Psoas muscle (tissue), 8 donors: ENCODE data around the gene BICDL2. TPM values are rescaled to one million over a fixed set of nuclear protein-coding genes. Genes with fewer than 3 reads are reported as not detected.

Source experiments
- ATAC-seq, 4 donors: fragments of 200-7000 bp; cut with Tn5 transposase; one replicate each; pipeline ENCODE4 v1.9.1; 2020; ENCODE audit warnings: moderate library complexity in 3 of 4, mild to moderate bottlenecking in 2 of 4
- DNase-seq, 2 donors: peaks; one replicate each; pipeline ENCODE4 v3.0.0-alpha.2; 2020
- H3K27ac ChIP-seq: fragments of 200-600 bp; one replicate; pipeline ENCODE4 v1.8.0; 2022
- H3K27me3 ChIP-seq, 3 donors: fragments of 200-600 bp in 1 of 3; one replicate each; pipeline versions ENCODE4 v1.6.1 to v1.8.0; 2013 to 2022; ENCODE audit warnings: low read length in 2 of 3, mild to moderate bottlenecking in 2 of 3, moderate library complexity in 1 of 3; ENCODE audit not compliant: insufficient read depth in 3 of 3
- H3K36me3 ChIP-seq, 2 donors: fragments of 200-600 bp in 1 of 2; one replicate each; pipeline versions ENCODE4 v1.6.1 to v1.8.0; 2013 to 2022; ENCODE audit warnings: low read depth in 1 of 2, mild to moderate bottlenecking in 1 of 2, moderate library complexity in 1 of 2; ENCODE audit not compliant: insufficient read depth in 1 of 2
- H3K4me1 ChIP-seq: fragments of 200-600 bp; one replicate; pipeline ENCODE4 v1.8.0; 2022
- H3K4me3 ChIP-seq: fragments of 200-600 bp; one replicate; pipeline ENCODE4 v1.8.0; 2022; ENCODE audit warnings: mild to moderate bottlenecking
- H3K9me3 ChIP-seq: fragments of 200-600 bp; one replicate; pipeline ENCODE4 v1.8.0; 2022
- WGBS, 3 donors: extraction: QIAGEN DNeasy Blood & Tissue Kit; methylation state at CpG; one replicate each; pipeline versions ENCODE4 v1.1.6 to v1.1.7; 2013; 5-methylcytosine and 5-hydroxymethylcytosine counted together
- intact Hi-C, 2 donors: fragments of 100-400 bp; cut with DNase I; formaldehyde crosslinking; loops; one replicate each; pipeline versions ENCODE4 v1.11.0 to v1.14.2; 2022
- polyA plus RNA-seq, 3 donors: library from polyadenylated mRNA; stranded (reverse); fragments of 200-250 nt; gene quantifications; one replicate each; pipeline ENCODE4 v1.2.3, GENCODE V29; 2013
- total RNA-seq, 4 donors: library from RNA; stranded (reverse); fragmentation: NEBNext Ultra II Directional in 2 of 4; extraction: Animal tissue kit (Norgen Biotek cat#: 25700) in 2 of 4; gene quantifications; one replicate each; pipeline versions ENCODE4 v1.2.1 to v1.2.4, GENCODE V29; 2021 to 2023
- TF ChIP-seq, protein P1 (sequence below): fragments of 200-600 bp; IDR thresholded peaks from one replicate; pipeline ENCODE4 v1.8.0; 2022; ENCODE audit warnings: antibody characterized with exemption
- donor health status: healthy with polysubstance abuse.
- donor health status: DM: no; HTN: no; CAD: no; lungs with moderate emphysema.
- donor health status: Bipolar disorder and iron deficiency.
- donor health status: healthy.
- donor health status: DM: yes; HTN: yes; CAD: no.
- donor health status: DM: no; HTN: no; CAD: no.
- donor health status: DM: no; HTN: no; CAD: no.
- donor health status: DM: yes; HTN: yes; CAD: no.

Gene BICDL2
- total and polyA plus RNA-seq, 7 donors, result 0.01 to 0.18 TPM; not detected in 5

DNA sequence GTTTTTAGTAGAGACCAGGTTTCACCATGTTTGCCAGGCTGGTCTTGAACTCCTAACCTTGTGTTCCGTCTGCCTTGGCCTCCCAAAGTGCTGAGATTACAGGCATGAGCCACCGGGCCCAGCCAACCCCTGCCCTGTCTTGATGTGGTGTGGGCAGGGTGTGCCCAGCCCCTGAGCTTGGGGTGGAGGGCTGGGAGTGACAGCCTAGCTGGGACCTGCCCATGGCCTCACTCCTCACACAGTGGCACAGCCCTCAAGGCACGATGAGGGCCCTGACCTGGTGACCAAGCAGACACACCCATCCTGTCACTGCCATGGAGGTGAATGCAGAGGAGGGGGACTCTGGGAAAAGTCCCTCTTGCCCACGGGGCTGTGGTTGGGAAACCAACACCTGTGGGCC is 31.7 kb upstream of the BICDL2 start:
- intact Hi-C loops, result no loop called here
- Histone ChIP-seq H3K4me3 (peak overlapping the region; percentile 73), H3K36me3 (peaks cover 0 to 13% of the 10 kb centered on the region in 2 donors), H3K27ac (no peak overlapping the region), H3K4me1 (peaks cover 20% of the 10 kb centered on the region), H3K9me3 (no peaks in the 10 kb centered on the region), H3K27me3 (no peaks in the 10 kb centered on the region)
- ATAC-seq (no peak), DNase-seq (no peak)
- TF ChIP-seq, protein P1, sequence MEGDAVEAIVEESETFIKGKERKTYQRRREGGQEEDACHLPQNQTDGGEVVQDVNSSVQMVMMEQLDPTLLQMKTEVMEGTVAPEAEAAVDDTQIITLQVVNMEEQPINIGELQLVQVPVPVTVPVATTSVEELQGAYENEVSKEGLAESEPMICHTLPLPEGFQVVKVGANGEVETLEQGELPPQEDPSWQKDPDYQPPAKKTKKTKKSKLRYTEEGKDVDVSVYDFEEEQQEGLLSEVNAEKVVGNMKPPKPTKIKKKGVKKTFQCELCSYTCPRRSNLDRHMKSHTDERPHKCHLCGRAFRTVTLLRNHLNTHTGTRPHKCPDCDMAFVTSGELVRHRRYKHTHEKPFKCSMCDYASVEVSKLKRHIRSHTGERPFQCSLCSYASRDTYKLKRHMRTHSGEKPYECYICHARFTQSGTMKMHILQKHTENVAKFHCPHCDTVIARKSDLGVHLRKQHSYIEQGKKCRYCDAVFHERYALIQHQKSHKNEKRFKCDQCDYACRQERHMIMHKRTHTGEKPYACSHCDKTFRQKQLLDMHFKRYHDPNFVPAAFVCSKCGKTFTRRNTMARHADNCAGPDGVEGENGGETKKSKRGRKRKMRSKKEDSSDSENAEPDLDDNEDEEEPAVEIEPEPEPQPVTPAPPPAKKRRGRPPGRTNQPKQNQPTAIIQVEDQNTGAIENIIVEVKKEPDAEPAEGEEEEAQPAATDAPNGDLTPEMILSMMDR, result no peak
- WGBS, 3 donors, result 50 to 74% (median 52%) methylated on average over 4 of the region's 4 CpGs

DNA sequence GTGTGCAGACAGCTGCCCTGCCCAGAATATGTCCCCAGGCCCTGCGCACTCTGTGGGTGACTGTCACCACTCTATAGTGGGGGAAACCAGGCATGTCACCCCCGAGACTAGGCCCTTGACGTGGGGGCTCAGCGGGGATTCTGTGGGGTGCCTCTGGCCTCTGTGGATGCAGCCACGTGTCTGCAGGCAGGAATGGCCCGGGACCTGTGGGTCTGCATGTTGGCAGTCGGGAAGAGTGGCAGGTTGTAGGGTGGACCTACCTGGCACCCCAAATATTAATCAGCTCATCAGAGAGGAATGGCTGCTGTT is 29.6 kb upstream of the BICDL2 start:
- TF ChIP-seq, protein P1, result no peak
- peaks cover 29% of the 10 kb centered on the region for H3K4me1 ChIP-seq
- no peaks in the 10 kb centered on the region for H3K9me3 ChIP-seq
- DNase-seq, result no peak
- H3K27ac ChIP-seq, result peak overlapping the region; percentile 78
- H3K4me3 ChIP-seq, result peak overlapping the region; percentile 73
- no peak for ATAC-seq
- H3K36me3 ChIP-seq, result peaks cover 0 to 13% of the 10 kb centered on the region in 2 donors
- 42 to 58% (median 44%) methylated on average over 7 of the region's 7 CpGs for WGBS, 3 donors
- intact Hi-C loops, result no loop called here
- no peaks in the 10 kb centered on the region for H3K27me3 ChIP-seq

DNA sequence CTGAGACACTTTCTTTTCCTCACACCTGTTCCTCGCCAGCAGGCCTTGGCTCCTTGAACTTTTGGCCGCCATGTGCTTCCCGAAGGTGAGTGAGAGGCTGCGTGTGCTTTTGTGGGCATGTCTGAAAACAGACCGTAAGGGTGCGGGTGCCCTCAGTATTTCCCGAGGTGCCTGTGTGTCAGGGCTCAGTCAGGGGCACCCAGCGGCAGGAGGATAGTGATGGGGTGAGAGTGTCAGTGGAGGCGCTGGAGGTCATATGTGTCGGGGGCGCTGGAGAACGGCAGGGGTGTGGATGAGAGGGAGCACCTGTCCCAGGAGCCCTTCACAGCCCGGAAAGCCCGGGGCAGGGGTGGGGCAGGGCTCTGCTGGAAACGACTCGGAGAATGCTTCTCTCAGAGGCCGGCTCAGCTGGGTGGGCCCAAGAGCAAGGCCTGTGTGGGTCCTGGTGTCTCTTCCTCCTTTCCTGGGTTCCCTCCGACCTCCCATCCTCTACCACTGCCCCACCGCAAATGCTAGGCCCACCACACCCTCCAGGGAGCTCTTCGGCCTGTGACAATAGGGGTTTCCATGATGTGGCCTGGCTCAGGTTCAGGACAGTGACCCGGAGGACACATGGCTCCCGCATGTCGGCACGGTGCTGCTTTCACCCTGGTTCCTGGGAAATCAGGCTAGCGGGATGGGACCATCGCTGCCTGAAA is 29.1 kb upstream of the BICDL2 start:
- H3K4me3 ChIP-seq, result peak overlapping the region; percentile 73
- TF ChIP-seq, protein P1, result no peak
- H3K4me1 ChIP-seq, result peaks cover 34% of the 10 kb centered on the region
- 15 to 37% (median 20%) methylated on average over 22 to 26 of the region's 26 CpGs for WGBS, 3 donors
- H3K9me3 ChIP-seq, result no peaks in the 10 kb centered on the region
- DNase-seq (no peak), ATAC-seq (peak in 2 of 4 donors; percentile 18 to 35)
- peaks cover 0 to 13% of the 10 kb centered on the region in 2 donors for H3K36me3 ChIP-seq
- intact Hi-C loops, result no loop called here
- H3K27ac ChIP-seq, result peak overlapping the region; percentile 78
- H3K27me3 ChIP-seq, result no peaks in the 10 kb centered on the region

DNA sequence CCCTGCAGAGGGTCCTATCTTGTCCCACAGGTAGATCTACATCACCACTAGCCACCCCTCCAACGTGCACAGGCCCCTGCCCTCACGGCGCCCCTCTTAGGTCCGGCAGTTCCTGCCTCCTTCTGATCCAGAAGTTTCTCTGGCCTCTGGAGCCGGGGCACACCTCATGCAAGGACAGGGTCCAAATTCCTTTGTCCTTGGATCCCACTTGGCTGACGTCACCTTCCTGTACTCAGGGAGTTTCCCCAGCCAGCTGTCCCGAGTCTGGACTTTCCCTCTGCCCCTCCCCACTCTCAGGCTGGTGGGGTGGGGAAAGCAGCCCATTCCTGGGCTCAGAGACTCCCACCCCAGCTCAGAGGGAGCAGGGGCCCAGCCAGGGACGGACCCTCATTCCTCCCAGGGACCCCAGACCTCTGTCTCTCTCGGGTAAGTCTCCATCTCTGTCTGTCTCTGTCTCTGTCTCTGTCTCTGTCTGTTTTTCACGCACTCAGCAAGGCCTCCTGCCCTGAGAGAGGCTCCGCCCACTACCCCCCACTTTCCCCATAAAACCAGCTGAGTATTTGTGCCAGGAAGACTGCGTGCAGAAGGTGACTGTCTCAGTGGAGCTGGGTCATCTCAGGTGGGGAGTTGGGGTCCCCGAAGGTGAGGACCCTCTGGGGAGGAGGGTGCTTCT is 28.5 kb upstream of the BICDL2 start, which contains the start of gene IL32:
IL32 (plus strand) TSS at position 572 of the 673 bp plus-strand sequence. CDS start 172 bp downstream, outside the sequence.
- H3K27ac ChIP-seq, result peak within 1 kb of the TSS; percentile 78
- TF ChIP-seq, protein P1, result no peak
- H3K9me3 ChIP-seq, result no peaks in the 10 kb centered on the region
- intact Hi-C loops, result no loop called here
- ATAC-seq, result peak; percentile 53 to 87 (median 68)
- peak in 1 of 2 donors; percentile 48 for DNase-seq
- peaks cover 41% of the 10 kb centered on the region for H3K4me1 ChIP-seq
- WGBS, 3 donors, result 10 to 34% (median 20%) methylated on average over 13 of the region's 13 CpGs
- H3K27me3 ChIP-seq, result no peaks in the 10 kb centered on the region
- H3K4me3 ChIP-seq, result peak within 1 kb of the TSS; percentile 73
- H3K36me3 ChIP-seq, result peaks cover 0 to 13% of the 10 kb centered on the region in 2 donors
